ACHN (cell line): ENCODE data around the gene OR10A7.
"Not testable (repeated sequence)": the region's sequence is repeated elsewhere in the genome, so short reads cannot be mapped to it uniquely, and the experiment has no call there.

Source experiments
- DNase-seq: peaks from one replicate; pipeline ENCODE4 v3.0.0-alpha.2; 2015
- in situ Hi-C: cut with HindIII; loops from 2 replicates; pipeline ENCODE4 v1.10.0; 2017; ENCODE audit warnings: low sequenced_read_pairs, low pct_ligation_motif_present, low pct_unique_long_range_greater_than_20kb

OR10A7 gene, protein sequence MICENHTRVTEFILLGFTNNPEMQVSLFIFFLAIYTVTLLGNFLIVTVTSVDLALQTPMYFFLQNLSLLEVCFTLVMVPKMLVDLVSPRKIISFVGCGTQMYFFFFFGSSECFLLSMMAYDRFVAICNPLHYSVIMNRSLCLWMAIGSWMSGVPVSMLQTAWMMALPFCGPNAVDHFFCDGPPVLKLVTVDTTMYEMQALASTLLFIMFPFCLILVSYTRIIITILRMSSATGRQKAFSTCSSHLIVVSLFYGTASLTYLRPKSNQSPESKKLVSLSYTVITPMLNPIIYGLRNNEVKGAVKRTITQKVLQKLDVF

GRCh38 chr12:55220725-55221124, at the start of gene OR10A7:
Gene OR10A7 (plus strand): TSS chr12:55221025. CDS start chr12:55221025, 0 bp downstream.
- in situ Hi-C loops = no loop called here
- no peak for DNase-seq

DNA sequence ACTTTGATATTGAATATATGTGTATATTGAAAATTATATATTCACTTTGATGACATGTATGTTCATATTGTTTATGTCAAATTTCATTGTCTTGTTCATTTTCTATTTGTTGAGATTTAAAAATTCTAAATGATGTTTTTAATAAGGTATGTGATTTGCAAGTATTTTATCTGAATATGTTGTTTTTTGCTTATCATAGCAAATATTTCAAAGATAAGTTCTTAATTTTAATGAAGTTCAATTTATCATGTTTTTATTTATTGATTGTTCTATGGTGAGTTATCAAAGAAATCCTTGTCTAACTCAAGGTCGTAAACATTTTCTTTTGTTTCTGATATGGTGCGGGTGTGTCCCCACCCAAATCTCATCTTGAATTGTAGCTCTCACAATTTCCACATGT, 49.4 kb upstream of the OR10A7 start:
- in situ Hi-C loops = no loop called here
- no peak for DNase-seq

DNA sequence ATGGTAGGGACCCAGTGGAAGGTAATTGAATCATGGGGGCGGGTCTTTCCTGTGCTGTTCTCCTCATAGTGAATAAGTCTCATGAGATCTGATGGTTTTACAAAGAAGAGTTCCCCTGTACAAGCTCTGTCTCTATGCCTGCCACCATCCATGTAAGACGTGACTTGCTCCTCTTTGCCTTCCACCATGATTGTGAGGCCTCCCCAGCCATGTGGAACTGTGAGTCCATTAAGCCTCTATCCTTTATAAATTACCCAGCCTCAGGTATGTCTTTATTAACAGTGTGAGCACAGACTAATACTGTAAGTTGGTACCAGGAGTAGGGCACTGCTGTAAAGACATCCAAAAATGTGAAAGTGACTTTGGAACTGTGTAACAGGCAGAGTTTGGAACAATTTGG, 49.0 kb upstream of the OR10A7 start:
- in situ Hi-C loops, DNase-seq: not testable (repeated sequence)

DNA sequence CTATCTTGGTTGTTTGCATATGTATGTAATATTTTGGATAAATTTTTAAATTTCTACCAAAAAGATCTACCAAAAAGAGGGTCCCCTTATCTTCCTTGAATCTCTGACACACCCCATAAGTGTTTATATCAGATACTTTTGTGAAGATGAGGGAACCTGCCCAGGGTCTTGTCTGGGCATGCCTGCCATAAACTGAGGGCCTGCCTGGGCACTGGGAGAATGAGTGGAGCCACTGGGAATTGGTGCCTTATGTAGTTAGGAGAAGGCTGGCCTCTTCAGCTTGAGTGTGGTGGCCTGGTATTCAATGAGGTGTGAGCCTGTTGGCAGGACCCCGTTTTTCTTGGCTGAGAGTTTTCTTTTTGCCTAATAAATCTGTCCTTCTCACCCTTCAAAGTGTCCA, 48.1 kb upstream of the OR10A7 start:
- no peak for DNase-seq
- in situ Hi-C loops = no loop called here

- DNase-seq = no peak
- in situ Hi-C loops = no loop called here
Measured at GRCh38 chr12:55173456-55173855, 47.4 kb upstream of the OR10A7 start.

DNA sequence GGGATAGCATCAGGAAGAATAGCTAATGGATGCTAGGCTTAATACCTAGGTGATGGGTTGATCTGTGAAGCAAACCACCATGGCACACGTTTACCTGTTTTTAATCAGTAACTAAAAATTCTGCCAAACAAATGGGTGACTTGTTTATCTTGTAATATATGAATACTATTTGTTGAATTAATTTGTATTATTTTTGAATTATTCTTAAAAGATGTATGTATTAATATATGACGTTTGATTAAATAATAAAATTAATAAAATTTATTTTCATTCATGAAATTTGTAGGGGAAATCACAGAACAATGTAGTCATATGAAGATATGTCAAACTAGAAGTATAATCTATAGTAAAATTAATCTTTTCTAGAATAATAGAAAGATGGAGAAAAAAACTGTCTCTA, 32.3 kb upstream of the OR10A7 start:
- in situ Hi-C loops = no loop called here
- no peak for DNase-seq

DNA sequence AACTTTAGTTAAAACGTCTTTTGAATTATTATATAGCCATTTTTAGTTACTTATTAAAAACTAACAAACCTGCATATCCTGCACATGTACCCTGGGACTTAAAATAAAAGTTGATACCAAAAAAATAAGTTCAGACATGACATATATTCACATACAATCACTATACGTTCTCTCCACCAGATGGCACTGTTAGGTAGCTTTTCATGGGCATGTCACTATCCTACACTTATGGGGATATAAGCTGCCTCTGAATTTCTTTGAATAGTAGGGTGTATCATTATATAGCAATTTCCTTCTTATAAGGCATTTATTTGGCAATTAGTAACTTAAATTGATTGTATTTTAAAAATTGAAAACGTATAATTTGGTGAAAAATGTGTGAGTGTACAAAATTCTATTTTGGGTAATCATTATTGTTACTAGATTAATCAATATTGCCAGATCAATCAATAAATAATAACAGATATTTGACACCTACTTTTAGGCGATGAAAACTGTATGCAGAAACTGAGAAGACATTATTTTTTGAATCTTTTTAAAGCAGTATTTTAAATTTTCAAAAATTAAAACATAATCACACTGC, 31.8 kb upstream of the OR10A7 start:
- in situ Hi-C loops = no loop called here
- DNase-seq = peak; percentile 86

DNA sequence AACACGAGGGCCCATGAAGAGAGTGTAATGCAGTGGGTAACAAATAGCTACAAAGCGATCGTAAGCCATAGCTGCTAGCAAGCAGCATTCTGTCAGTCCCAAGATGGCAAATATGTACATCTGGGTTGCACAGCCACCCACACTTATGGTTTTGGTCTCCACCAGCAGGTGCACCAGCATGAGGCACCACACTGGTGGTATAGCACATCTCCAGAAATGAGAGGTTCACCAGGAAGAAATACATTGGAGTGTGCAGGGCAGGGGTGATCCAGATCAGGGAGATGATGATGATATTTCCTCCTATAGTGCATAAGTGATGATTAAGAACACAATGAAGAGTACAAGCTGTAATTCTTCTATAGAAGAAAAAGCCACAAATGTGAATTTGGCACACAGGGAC, 26.4 kb upstream of the OR10A7 start:
- in situ Hi-C loops = no loop called here
- no peak for DNase-seq

DNA sequence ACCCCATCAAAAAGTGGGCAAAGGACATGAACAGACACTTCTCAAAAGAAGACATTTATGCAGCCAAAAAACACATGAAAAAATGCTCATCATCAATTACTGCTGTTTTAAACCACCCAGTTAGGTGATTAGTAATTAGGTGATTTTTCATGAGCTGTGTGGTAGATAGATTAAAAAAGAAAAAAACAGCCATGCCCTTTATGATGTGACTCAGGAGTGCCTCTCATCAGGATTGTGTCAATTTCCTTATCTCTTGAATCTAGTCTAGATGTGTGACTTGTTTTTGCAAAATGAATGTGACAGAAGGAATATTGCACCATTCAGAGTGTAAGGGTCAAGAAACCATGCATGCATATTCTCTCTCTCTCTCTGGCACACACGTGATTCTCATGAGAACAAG, 5.7 kb downstream of the OR10A7 start:
- in situ Hi-C loops = no loop called here
- no peak for DNase-seq

- no peak for DNase-seq
- in situ Hi-C loops = no loop called here
Measured at GRCh38 chr12:55227643-55228042, 6.8 kb downstream of the OR10A7 start.

- DNase-seq = no peak
Measured at GRCh38 chr12:55244309-55244708, 23.5 kb downstream of the OR10A7 start, which contains the start of gene OR6C74. Gene OR6C74 (plus strand): TSS chr12:55244609. CDS start chr12:55247288, 2,679 bp downstream.

GRCh38 chr12:55246159-55246558, 25.3 kb downstream of the OR10A7 start:
- in situ Hi-C loops = no loop called here
- DNase-seq = no peak

More at GRCh38 chr12:55244309-55244708, 23.5 kb downstream of the OR10A7 start, which contains the start of gene OR6C74:
- in situ Hi-C loops = no loop called here

DNA sequence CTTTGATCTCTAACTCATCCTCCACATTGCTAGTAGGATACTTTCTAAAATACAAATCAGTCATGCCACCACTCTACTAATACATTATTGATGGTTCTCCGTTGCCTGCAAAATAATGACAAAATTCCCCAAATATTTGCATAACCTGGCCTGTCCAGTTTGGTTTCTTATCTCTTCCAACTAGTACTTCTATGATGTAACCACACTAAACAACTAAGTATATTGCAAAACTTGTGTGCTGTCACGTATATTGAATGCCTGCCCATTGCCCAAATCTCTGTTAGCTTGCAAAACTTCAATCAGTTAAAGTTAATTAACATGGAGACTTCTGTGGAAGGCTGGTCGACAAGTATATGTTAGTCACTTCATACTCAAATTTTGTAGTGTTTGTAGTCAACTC, 30.1 kb downstream of the OR10A7 start:
- DNase-seq = no peak
- in situ Hi-C loops = no loop called here

DNA sequence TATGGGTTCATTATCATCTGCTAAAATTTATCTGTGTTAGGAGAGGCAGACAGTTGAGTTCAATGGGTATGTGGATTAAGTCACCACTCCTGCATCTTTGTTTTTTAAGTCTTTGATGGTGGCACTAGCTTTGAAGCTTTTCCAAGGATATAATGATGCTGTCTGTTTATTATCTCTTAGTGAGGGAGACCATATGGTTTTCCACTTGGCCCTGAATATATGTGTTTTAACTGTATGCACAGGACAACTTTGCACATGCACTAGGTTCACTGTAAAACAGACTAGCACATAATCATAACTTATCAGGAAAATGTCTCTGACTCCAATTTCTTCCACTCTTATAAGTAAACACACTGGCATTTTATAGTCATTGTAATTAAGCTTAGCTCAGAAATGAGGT, 32.5 kb downstream of the OR10A7 start:
- in situ Hi-C loops = no loop called here
- DNase-seq = no peak

- in situ Hi-C loops = no loop called here
- no peak for DNase-seq
Measured at GRCh38 chr12:55256831-55257230, 36.0 kb downstream of the OR10A7 start.

GRCh38 chr12:55258303-55258702, 37.5 kb downstream of the OR10A7 start:
- DNase-seq = no peak
- in situ Hi-C loops = no loop called here
